ENCODE data around the gene FCHO2. TPM values are rescaled to one million over a fixed set of nuclear protein-coding genes. Genes with fewer than 3 reads are reported as not detected.
"Not testable (repeated sequence)": the region's sequence is repeated elsewhere in the genome, so short reads cannot be mapped to it uniquely, and the experiment has no call there.

Gene FCHO2
- total and polyA plus RNA-seq, 4 donors: 20.7 to 60.9 (median 38.6) TPM

DNA sequence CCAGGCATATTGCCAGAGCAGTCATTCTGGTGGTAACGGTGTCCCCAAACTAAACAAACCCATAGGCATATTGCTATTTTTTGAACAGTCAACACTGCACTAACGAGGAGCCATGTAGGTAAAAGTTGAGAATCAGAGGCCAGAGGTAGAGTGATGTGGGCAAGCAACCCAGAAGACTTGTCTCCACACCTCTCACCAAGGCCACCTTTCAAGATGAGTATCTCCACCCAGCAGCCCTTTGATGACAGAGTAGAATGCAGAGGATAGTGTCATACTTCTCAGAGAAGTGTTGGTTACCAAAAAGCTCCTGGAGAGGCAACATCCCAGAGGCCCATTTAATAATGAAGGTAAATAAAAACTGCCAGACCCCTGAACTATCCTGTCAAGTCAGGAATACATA lies 63.9 kb downstream of the FCHO2 start:
- Histone ChIP-seq H3K9me3 (ENCODE audit: control insufficient read depth in 4 of 4, insufficient read depth in 3 of 4, low read length in 3 of 4) (no peaks in the 10 kb centered on the region), H3K27ac (ENCODE audit: low read depth in 1 of 2, low read length in 1 of 2) (no peak overlapping the region), H3K36me3 (ENCODE audit: control insufficient read depth in 4 of 4, insufficient read depth in 4 of 4, low read length in 4 of 4) (peaks cover 5 to 9% (median 8%) of the 10 kb centered on the region in 4 donors), H3K9ac (ENCODE audit: insufficient read depth in 1 of 2, low read length in 2 of 2) (no peak overlapping the region), H3K27me3 (ENCODE audit: control insufficient read depth in 3 of 3, insufficient read depth in 3 of 3, low read length in 2 of 3) (no peaks in the 10 kb centered on the region), H3K4me3 (no peak overlapping the region), H3K4me1 (ENCODE audit: control insufficient read depth in 5 of 5, insufficient read depth in 5 of 5, low read length in 5 of 5) (peaks cover 0 to 2% (median 0%) of the 10 kb centered on the region in 5 donors)
- DNase-seq (no peak), ATAC-seq (ENCODE audit: insufficient read depth, low FRiP score) (no peak)
- TF ChIP-seq, protein P1, sequence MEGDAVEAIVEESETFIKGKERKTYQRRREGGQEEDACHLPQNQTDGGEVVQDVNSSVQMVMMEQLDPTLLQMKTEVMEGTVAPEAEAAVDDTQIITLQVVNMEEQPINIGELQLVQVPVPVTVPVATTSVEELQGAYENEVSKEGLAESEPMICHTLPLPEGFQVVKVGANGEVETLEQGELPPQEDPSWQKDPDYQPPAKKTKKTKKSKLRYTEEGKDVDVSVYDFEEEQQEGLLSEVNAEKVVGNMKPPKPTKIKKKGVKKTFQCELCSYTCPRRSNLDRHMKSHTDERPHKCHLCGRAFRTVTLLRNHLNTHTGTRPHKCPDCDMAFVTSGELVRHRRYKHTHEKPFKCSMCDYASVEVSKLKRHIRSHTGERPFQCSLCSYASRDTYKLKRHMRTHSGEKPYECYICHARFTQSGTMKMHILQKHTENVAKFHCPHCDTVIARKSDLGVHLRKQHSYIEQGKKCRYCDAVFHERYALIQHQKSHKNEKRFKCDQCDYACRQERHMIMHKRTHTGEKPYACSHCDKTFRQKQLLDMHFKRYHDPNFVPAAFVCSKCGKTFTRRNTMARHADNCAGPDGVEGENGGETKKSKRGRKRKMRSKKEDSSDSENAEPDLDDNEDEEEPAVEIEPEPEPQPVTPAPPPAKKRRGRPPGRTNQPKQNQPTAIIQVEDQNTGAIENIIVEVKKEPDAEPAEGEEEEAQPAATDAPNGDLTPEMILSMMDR (IDR thresholded peaks at IDR 0.05; ENCODE audit: control extremely low read depth, extremely low read depth): no peak
- WGBS, 2 donors: 84 to 92% methylated on average over 2 of the region's 2 CpGs

DNA sequence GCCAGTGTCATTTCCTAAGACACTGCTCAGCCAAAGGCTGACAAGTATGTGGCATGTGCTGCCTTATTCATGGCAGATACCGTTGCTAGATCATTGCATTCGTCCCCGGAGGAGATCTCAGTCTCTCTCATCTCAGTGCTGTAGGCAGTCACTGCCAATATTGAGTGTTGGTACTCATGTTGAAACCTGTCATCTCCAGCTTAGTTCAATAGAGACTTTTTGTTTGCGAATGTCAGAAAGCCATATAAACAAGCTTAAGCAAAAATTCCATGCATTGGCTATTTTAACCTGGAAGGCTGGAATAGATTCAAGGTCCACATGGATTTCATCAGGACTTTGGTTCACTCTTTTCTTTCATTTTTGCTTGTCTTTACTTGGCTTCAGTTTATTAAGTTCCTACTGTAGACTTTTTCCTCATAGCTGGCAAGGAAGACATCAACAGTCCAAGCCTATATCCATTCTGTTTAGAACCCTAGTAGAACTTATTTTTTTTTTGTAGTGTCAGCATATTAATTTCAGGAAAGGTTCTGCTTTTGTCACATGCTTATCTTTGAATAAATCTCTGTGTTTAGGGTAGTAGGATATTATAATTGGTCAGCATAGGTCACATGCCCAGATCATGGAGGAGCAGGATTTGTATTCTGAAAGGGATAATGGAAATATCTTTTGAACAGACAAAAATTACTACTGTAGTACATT lies 66.8 kb downstream of the FCHO2 start:
- Histone ChIP-seq H3K9ac (ENCODE audit: insufficient read depth in 1 of 2, low read length in 2 of 2) (no peak overlapping the region), H3K36me3 (ENCODE audit: control insufficient read depth in 4 of 4, insufficient read depth in 4 of 4, low read length in 4 of 4) (peaks cover 12 to 15% (median 13%) of the 10 kb centered on the region in 4 donors), H3K9me3 (ENCODE audit: control insufficient read depth in 4 of 4, insufficient read depth in 3 of 4, low read length in 3 of 4) (no peaks in the 10 kb centered on the region), H3K27ac (ENCODE audit: low read depth in 1 of 2, low read length in 1 of 2) (no peak overlapping the region), H3K4me1 (ENCODE audit: control insufficient read depth in 5 of 5, insufficient read depth in 5 of 5, low read length in 5 of 5) (peaks cover 0 to 2% (median 0%) of the 10 kb centered on the region in 5 donors), H3K4me3 (no peak overlapping the region), H3K27me3 (ENCODE audit: control insufficient read depth in 3 of 3, insufficient read depth in 3 of 3, low read length in 2 of 3) (no peaks in the 10 kb centered on the region)
- TF ChIP-seq, protein P1 (IDR thresholded peaks at IDR 0.05; ENCODE audit: control extremely low read depth, extremely low read depth): no peak
- whole genome bisulfite sequencing, 2 donors: 81 to 83% methylated on average over 4 of the region's 4 CpGs
- DNase-seq: no peak
- ATAC-seq (ENCODE audit: insufficient read depth, low FRiP score): no peak

DNA sequence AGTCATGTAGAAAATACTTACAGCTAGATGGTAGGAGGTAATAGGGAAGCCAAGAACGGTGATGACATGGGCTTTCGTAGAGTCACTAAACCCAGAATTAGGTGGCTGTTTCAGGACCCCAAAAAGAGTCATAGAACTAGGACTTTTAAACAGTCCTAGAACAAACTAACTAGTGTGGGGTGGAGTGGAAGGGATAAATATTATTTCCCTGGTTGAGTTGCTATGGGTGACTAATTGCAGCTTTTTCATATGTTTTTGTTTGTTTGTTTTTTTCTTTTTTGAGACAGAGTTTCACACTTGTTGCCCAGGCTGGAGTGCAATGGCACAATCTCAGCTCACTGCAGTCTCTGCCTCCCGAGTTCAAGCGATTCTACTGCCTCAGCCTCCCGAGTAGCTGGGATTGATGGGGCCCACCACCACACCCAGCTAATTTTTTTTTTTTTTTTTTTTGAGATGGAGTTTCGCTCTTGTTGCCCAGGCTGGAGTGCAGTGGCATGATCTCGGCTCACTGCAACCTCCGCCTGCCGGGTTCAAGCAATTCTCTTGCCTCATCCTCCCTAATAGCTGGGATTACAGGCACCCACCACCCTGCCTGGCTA lies 69.2 kb downstream of the FCHO2 start:
- not testable (repeated sequence) for ATAC-seq (ENCODE audit: insufficient read depth, low FRiP score); H3K9me3 ChIP-seq (ENCODE audit: control insufficient read depth in 4 of 4, insufficient read depth in 3 of 4, low read length in 3 of 4); H3K27me3 ChIP-seq (ENCODE audit: control insufficient read depth in 3 of 3, insufficient read depth in 3 of 3, low read length in 2 of 3); H3K4me1 ChIP-seq (ENCODE audit: control insufficient read depth in 5 of 5, insufficient read depth in 5 of 5, low read length in 5 of 5); DNase-seq; H3K4me3 ChIP-seq; H3K27ac ChIP-seq (ENCODE audit: low read depth in 1 of 2, low read length in 1 of 2); H3K9ac ChIP-seq (ENCODE audit: insufficient read depth in 1 of 2, low read length in 2 of 2)
- WGBS, 2 donors: 94 to 97% methylated on average over 8 to 9 of the region's 9 CpGs
- H3K36me3 ChIP-seq (ENCODE audit: control insufficient read depth in 4 of 4, insufficient read depth in 4 of 4, low read length in 4 of 4): peaks cover 8 to 13% (median 9%) of the 10 kb centered on the region in 4 donors

DNA sequence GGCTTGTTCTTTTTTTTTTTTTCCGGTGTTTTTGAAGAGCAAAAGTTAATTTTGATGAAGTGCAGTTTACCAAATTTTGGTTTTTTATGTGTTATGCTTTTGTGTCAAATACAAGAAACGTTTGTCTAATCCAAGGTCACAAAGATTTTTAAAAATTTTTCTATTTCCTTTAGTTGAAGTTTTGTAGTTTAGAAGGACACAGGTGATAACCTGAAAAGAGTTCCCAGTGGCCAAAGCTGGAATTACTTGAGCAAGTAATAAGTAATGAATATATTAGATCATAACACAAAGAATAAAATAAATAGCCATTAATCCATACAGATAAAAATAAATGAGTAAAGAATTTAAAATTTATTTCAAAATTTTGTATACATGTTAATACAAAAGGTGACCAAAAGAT lies 71.5 kb downstream of the FCHO2 start:
- TF ChIP-seq, protein P1 (IDR thresholded peaks at IDR 0.05; ENCODE audit: control extremely low read depth, extremely low read depth): no peak
- peaks cover 5 to 9% (median 6%) of the 10 kb centered on the region in 4 donors for H3K36me3 ChIP-seq (ENCODE audit: control insufficient read depth in 4 of 4, insufficient read depth in 4 of 4, low read length in 4 of 4)
- peaks cover 0 to 9% (median 2%) of the 10 kb centered on the region in 5 donors for H3K4me1 ChIP-seq (ENCODE audit: control insufficient read depth in 5 of 5, insufficient read depth in 5 of 5, low read length in 5 of 5)
- H3K9me3 ChIP-seq (ENCODE audit: control insufficient read depth in 4 of 4, insufficient read depth in 3 of 4, low read length in 3 of 4): no peaks in the 10 kb centered on the region
- no peak overlapping the region for H3K4me3 ChIP-seq
- no peaks in the 10 kb centered on the region for H3K27me3 ChIP-seq (ENCODE audit: control insufficient read depth in 3 of 3, insufficient read depth in 3 of 3, low read length in 2 of 3)
- DNase-seq (no peak), ATAC-seq (ENCODE audit: insufficient read depth, low FRiP score) (no peak)
- H3K9ac ChIP-seq (ENCODE audit: insufficient read depth in 1 of 2, low read length in 2 of 2): no peak overlapping the region
- H3K27ac ChIP-seq (ENCODE audit: low read depth in 1 of 2, low read length in 1 of 2): no peak overlapping the region
- WGBS, 2 donors: 90 to 92% methylated on average over 2 of the region's 2 CpGs
